Effector memory CD4-positive, alpha-beta T cell (primary cell): ENCODE data around the gene ANKRD12.

Experiments used
- DNase-seq, 3 donors: peaks; one replicate each; pipeline ENCODE4 v3.0.0-alpha.2; 2020
- H3K27ac ChIP-seq: 2 replicates; pipeline ENCODE4 v1.7.0; 2013; ENCODE audit warnings: mild to moderate bottlenecking, low read length, moderate library complexity; ENCODE audit not compliant: insufficient read depth, poor library complexity, severe bottlenecking
- H3K27me3 ChIP-seq: replicated peaks from 2 replicates; pipeline ENCODE4 v1.7.0; 2013; ENCODE audit warnings: mild to moderate bottlenecking, low read length; ENCODE audit not compliant: insufficient read depth, control insufficient read depth, poor library complexity, severe bottlenecking
- H3K36me3 ChIP-seq: 2 replicates; pipeline ENCODE4 v1.7.0; 2013; ENCODE audit warnings: mild to moderate bottlenecking, low read length, moderate library complexity; ENCODE audit not compliant: control insufficient read depth, insufficient read depth
- H3K4me1 ChIP-seq: 2 replicates; pipeline ENCODE4 v1.7.0; 2013; ENCODE audit warnings: low read length, mild to moderate bottlenecking; ENCODE audit not compliant: control insufficient read depth, insufficient read depth, poor library complexity, severe bottlenecking
- H3K4me3 ChIP-seq: 2 replicates; pipeline ENCODE4 v1.7.0; 2013; ENCODE audit warnings: low read length, low read depth, mild to moderate bottlenecking; ENCODE audit not compliant: insufficient read depth, poor library complexity, severe bottlenecking
- H3K9me3 ChIP-seq: 2 replicates; pipeline ENCODE4 v1.7.0; 2013; ENCODE audit warnings: mild to moderate bottlenecking, low read length, moderate library complexity; ENCODE audit not compliant: control insufficient read depth

ANKRD12 gene

GRCh38 chr18:9139400-9140039, 2.9 kb downstream of the ANKRD12 start:
- no peak for DNase-seq
- H3K4me3 ChIP-seq: peak overlapping the region; percentile 81
- H3K27me3 ChIP-seq: no peaks in the 10 kb centered on the region
- H3K4me1 ChIP-seq: peaks cover 49% of the 10 kb centered on the region
- H3K36me3 ChIP-seq: no peaks in the 10 kb centered on the region
- H3K27ac ChIP-seq: peak overlapping the region; percentile 92
- no peaks in the 10 kb centered on the region for H3K9me3 ChIP-seq

GRCh38 chr18:9140381-9140780, 3.8 kb downstream of the ANKRD12 start:
- H3K27ac ChIP-seq: peak overlapping the region; percentile 92
- peak overlapping the region; percentile 81 for H3K4me3 ChIP-seq
- no peaks in the 10 kb centered on the region for H3K36me3 ChIP-seq
- H3K9me3 ChIP-seq: no peaks in the 10 kb centered on the region
- peaks cover 47% of the 10 kb centered on the region for H3K4me1 ChIP-seq
- H3K27me3 ChIP-seq: no peaks in the 10 kb centered on the region
- no peak for DNase-seq

- Histone ChIP-seq H3K36me3 (no peaks in the 10 kb centered on the region), H3K9me3 (no peaks in the 10 kb centered on the region), H3K4me1 (peaks cover 46% of the 10 kb centered on the region), H3K4me3 (peak overlapping the region; percentile 81), H3K27ac (peak overlapping the region; percentile 92), H3K27me3 (no peaks in the 10 kb centered on the region)
- no peak for DNase-seq
These were observed 4.4 kb downstream of the ANKRD12 start for GRCh38 chr18:9140984-9141383.

GRCh38 chr18:9146224-9146623, 9.6 kb downstream of the ANKRD12 start:
- H3K9me3 ChIP-seq: no peaks in the 10 kb centered on the region
- peaks cover 57% of the 10 kb centered on the region for H3K4me1 ChIP-seq
- H3K4me3 ChIP-seq: no peak overlapping the region
- H3K36me3 ChIP-seq: no peaks in the 10 kb centered on the region
- no peaks in the 10 kb centered on the region for H3K27me3 ChIP-seq
- no peak overlapping the region for H3K27ac ChIP-seq
- DNase-seq: no peak

GRCh38 chr18:9147440-9148202, 11.0 kb downstream of the ANKRD12 start:
- no peak overlapping the region for H3K4me3 ChIP-seq
- H3K27ac ChIP-seq: peak overlapping the region; percentile 28
- no peaks in the 10 kb centered on the region for H3K27me3 ChIP-seq
- H3K9me3 ChIP-seq: no peaks in the 10 kb centered on the region
- no peaks in the 10 kb centered on the region for H3K36me3 ChIP-seq
- peaks cover 45% of the 10 kb centered on the region for H3K4me1 ChIP-seq
- DNase-seq: peak in 2 of 3 donors; percentile 6 to 24

- DNase-seq: no peak
- H3K4me3 ChIP-seq: no peak overlapping the region
- no peaks in the 10 kb centered on the region for H3K36me3 ChIP-seq
- H3K4me1 ChIP-seq: peaks cover 44% of the 10 kb centered on the region
- H3K27me3 ChIP-seq: no peaks in the 10 kb centered on the region
- no peaks in the 10 kb centered on the region for H3K9me3 ChIP-seq
- H3K27ac ChIP-seq: peak overlapping the region; percentile 28
These were observed 11.6 kb downstream of the ANKRD12 start for GRCh38 chr18:9148203-9148552.

GRCh38 chr18:9150121-9150520, 13.5 kb downstream of the ANKRD12 start:
- no peak for DNase-seq
- H3K4me3 ChIP-seq: no peak overlapping the region
- no peaks in the 10 kb centered on the region for H3K36me3 ChIP-seq
- peaks cover 29% of the 10 kb centered on the region for H3K4me1 ChIP-seq
- no peaks in the 10 kb centered on the region for H3K9me3 ChIP-seq
- H3K27ac ChIP-seq: peak overlapping the region; percentile 10
- no peaks in the 10 kb centered on the region for H3K27me3 ChIP-seq

- DNase-seq: no peak
- Histone ChIP-seq H3K27ac (no peak overlapping the region), H3K4me1 (peaks cover 10% of the 10 kb centered on the region), H3K9me3 (no peaks in the 10 kb centered on the region), H3K36me3 (no peaks in the 10 kb centered on the region), H3K27me3 (no peaks in the 10 kb centered on the region), H3K4me3 (no peak overlapping the region)
These were observed 16.7 kb downstream of the ANKRD12 start for GRCh38 chr18:9153256-9153655.

- Histone ChIP-seq H3K4me1 (peaks cover 20% of the 10 kb centered on the region), H3K27me3 (no peaks in the 10 kb centered on the region), H3K36me3 (no peaks in the 10 kb centered on the region), H3K27ac (no peak overlapping the region), H3K9me3 (no peaks in the 10 kb centered on the region), H3K4me3 (no peak overlapping the region)
- no peak for DNase-seq
These were observed 20.1 kb downstream of the ANKRD12 start for GRCh38 chr18:9156604-9157249.

- no peaks in the 10 kb centered on the region for H3K9me3 ChIP-seq
- no peak for DNase-seq
- no peaks in the 10 kb centered on the region for H3K27me3 ChIP-seq
- no peak overlapping the region for H3K27ac ChIP-seq
- H3K4me1 ChIP-seq: peaks cover 17% of the 10 kb centered on the region
- H3K36me3 ChIP-seq: no peaks in the 10 kb centered on the region
- no peak overlapping the region for H3K4me3 ChIP-seq
These were observed 21.2 kb downstream of the ANKRD12 start for GRCh38 chr18:9157806-9158205.
